NCI-H345 treated with DMSO at 0.1 percent for 48 hours (cell line): ENCODE results near the gene SULT4A1.

Source experiments
- DNase-seq: peaks from one replicate; lab custom pipeline; 2025; ENCODE audit not compliant: unreplicated experiment; lab: John Stamatoyannopoulos, UW

SULT4A1 gene

DNA sequence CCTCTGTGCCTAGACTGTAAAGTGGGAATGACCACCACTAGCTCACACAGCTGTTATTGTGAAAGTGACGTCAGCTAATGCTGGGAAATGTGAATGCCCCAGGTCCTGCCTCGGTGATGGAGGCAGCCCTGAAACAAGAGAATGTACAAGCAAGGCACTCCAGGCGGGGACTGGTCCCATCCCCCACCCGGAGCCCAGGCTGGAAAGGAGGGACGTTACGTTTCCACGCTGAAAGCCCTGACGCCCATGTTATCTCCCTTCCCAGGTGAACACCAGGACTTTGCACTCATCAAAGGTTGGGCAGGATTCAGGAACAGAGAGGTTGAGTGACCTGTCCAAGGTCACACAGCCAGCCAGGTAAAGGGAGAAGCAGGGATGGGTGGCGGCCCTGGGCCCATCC lies 784 bp downstream of the SULT4A1 start:
- no peak for DNase-seq

- no peak for DNase-seq
Measured at GRCh38 chr22:43860831-43861230, 1.5 kb downstream of the SULT4A1 start.

DNA sequence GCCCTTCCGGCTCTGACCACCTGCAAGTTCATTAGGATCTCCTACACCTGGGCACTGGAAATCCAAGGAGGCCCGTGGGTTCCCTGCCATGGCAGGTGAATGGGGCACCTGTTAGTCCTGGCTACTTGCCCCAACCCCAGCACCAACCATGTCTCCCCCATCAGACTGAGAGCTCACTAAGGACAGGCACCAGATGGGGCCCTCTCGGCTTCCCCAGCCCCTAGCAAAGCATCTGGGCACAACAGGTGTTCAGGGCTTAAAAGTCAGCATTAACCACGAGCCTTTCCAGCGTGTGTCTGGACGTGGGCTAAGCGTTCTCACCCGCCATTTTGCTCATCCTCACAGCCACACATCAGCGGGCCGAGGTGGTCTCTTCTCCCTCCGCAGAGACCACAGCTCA lies 2.2 kb downstream of the SULT4A1 start:
- DNase-seq = no peak

- no peak for DNase-seq
Measured at GRCh38 chr22:43859621-43860020, 2.7 kb downstream of the SULT4A1 start.

GRCh38 chr22:43859176-43859575 lies 3.1 kb downstream of the SULT4A1 start:
- DNase-seq = no peak

- DNase-seq = peak; percentile 0
Measured at GRCh38 chr22:43858156-43858895, 4.0 kb downstream of the SULT4A1 start.

DNA sequence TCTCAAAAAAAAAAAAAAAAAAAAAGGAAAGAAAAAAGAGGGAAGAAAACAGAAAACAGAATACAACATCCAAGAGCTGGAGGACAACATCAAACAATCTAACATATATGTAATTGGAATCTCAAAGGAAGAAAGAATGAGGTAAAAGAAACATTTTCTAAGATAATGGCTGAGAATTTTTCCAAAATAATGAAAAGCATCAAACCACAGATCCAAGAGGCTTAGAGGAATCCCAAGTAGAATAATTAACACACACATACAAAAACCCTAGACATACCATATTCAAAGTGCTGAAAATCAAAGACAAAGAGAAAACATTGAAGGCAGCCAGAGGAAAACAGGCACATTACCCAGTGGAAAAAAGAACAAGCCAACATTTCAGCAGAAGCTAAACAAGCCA lies 4.9 kb downstream of the SULT4A1 start:
- DNase-seq = no peak

GRCh38 chr22:43855431-43855830 lies 6.9 kb downstream of the SULT4A1 start:
- DNase-seq = no peak

DNA sequence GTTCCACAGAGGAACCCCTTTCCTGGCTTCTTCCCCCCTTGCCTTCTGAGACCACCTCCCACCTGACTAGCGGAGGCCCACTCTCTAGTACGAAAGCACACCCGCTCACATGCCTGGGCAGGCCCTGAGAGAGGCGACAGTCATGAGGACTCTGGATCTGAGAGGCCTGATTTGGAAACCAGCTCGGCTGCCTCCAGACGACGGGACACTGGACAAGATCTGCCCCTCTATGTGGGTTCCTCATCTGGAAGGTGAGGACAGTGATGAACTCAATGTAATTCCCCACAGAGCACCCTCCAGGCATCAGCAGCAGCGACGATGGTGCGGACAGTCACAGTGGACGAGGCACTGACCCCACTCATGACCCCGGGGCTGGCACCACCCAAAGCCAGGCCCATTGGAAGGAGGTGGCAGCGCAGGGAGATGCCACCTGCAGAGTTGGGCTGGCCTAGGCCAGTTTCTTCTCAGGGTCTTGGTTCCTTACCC lies 7.5 kb downstream of the SULT4A1 start:
- DNase-seq = no peak

- DNase-seq = no peak
Measured at GRCh38 chr22:43854121-43854785, 8.1 kb downstream of the SULT4A1 start.

DNA sequence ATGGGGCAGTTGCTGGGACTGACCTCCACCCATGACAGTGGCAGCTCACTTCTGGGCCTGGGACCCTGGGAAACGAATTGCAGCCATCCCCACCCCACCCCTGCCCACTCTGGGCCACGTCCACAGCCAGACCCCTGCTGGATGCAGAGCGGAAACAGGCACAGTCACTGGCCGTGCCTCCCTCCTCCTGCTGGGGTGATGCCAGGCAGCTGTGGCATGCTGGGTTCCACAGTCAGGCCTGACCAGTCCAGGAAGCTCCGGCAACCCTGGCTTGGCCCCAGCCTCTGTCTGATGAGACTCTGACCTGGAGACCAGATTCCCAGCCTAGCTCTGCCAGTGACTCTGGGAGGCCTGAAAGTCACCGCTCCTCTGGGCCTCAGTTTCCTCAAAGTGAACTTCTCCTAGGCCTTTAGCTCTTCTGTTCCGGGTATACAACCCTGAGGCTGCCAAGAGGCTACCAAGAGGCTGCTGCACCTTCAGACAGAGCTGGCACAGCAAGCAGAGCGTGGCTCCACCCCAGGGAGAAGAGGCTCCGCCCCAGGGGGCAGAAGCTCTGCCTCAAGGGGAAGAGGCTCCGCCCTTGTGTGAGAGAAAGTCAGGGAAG lies 8.9 kb downstream of the SULT4A1 start:
- DNase-seq = no peak

GRCh38 chr22:43852573-43853327 lies 9.6 kb downstream of the SULT4A1 start:
- DNase-seq = no peak

GRCh38 chr22:43851979-43852307 lies 10.4 kb downstream of the SULT4A1 start:
- no peak for DNase-seq

- no peak for DNase-seq
Measured at GRCh38 chr22:43851058-43851978, 11.0 kb downstream of the SULT4A1 start.

DNA sequence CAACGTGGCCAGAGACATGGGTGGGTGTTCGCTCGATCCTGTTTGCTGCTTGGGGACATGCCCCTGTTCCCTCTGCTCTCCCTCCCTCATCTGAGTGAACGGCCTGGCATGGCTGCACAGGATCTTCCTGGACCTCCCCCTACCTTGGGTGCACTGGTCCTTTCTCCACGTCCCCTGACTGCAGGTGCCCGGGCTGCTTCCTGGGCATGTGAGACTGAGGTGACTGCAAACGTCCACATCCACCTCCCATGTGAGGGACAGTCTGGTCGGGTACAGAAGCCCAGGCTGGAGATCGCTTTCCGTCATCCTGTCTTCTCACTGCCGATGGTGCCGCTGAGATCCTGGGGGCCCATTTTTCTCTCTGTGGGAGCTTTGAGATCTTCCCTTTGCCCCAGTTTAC lies 11.8 kb downstream of the SULT4A1 start:
- DNase-seq = no peak

DNA sequence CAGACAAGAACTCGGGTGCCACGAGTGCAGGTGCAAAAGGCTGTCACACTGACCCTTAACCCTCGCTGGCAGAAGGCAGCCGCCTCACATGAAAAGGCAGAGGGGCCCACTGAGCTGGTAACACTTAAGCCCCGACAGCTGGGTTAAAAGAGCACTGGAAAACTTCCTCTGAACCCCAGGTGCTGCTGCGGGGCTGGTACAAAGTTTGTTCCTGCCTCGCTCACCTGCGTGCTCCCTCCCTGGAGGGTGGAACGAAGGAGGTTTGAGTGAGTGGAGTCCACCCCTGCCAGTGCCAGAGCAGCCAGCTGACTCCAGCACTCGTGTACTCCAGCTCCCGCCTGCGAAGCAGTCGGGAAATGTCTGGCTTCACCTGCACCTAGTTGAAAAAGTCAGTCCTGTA lies 12.6 kb downstream of the SULT4A1 start:
- DNase-seq = no peak

GRCh38 chr22:43848366-43849171 lies 13.7 kb downstream of the SULT4A1 start:
- DNase-seq = peak; percentile 58

- no peak for DNase-seq
Measured at GRCh38 chr22:43847376-43848289, 14.7 kb downstream of the SULT4A1 start.

- no peak for DNase-seq
Measured at GRCh38 chr22:43846966-43847365, 15.3 kb downstream of the SULT4A1 start.
